Endothelial cell of umbilical vein (primary cell): ENCODE data around the gene NAXE. TPM values are rescaled to one million over a fixed set of nuclear protein-coding genes. Genes with fewer than 3 reads are reported as not detected.

Source experiments
- BruUV-seq: library from RNA; stranded (reverse); fragments of 400-500 nt; replicated peaks from 2 replicates; lab custom pipeline; 2021; lab: Mats Ljungman, UMichigan
- CTCF ChIA-PET: fragments of 300-600, 350-600 bp; sonication (Branson Sonifier 250); formaldehyde crosslinking; loops from one replicate; lab custom pipeline; 2021; ENCODE audit warnings: antibody characterized with exemption, inconsistent platforms; lab: Charles Lee
- POLR2A ChIA-PET: fragments of 300-600, 350-600 bp; sonication (Branson Sonifier 250); formaldehyde crosslinking; loops from one replicate; lab custom pipeline; 2021; ENCODE audit warnings: antibody characterized with exemption, inconsistent platforms; lab: Charles Lee
- DNase-seq: peaks from one replicate; pipeline ENCODE4 v3.0.0-alpha.2; 2011; ENCODE audit warnings: low read depth, low spot score
- FAIRE-seq: peaks from 2 replicates; lab custom pipeline; 2011; peaks lifted over from hg19 to GRCh38; lab: Jason Lieb, UNC
- H2AFZ ChIP-seq: 2 replicates; pipeline ENCODE4 v1.6.0; 2012; ENCODE audit warnings: low read depth, low read length, control low read depth, inconsistent platforms
- H3K27ac ChIP-seq: 2 replicates; pipeline ENCODE4 v1.5.1; 2011; ENCODE audit warnings: low read depth, mild to moderate bottlenecking, control low read depth, low read length, moderate library complexity; ENCODE audit not compliant: insufficient read depth
- H3K27me3 ChIP-seq, 2 experiments: 2 replicates each; pipeline versions ENCODE4 v1.6.0 to v1.6.1; 2011; ENCODE audit warnings: low read length in 2 of 2, mixed read lengths in 1 of 2; ENCODE audit not compliant: control insufficient read depth in 2 of 2, insufficient read depth in 2 of 2
- H3K36me3 ChIP-seq, 2 experiments: 2 replicates in 1 of 2; 3 replicates in 1 of 2; pipeline ENCODE4 v1.5.1; 2011; ENCODE audit warnings: low read length in 2 of 2, mild to moderate bottlenecking in 1 of 2, moderate library complexity in 1 of 2; ENCODE audit not compliant: control insufficient read depth in 2 of 2, insufficient read depth in 2 of 2; ENCODE audit errors: extremely low read depth in 1 of 2
- H3K4me1 ChIP-seq: 3 replicates; pipeline ENCODE4 v1.5.1; 2011; ENCODE audit warnings: mild to moderate bottlenecking, low read length; ENCODE audit not compliant: control insufficient read depth, insufficient read depth; ENCODE audit errors: extremely low read depth
- H3K4me2 ChIP-seq: 2 replicates; pipeline ENCODE4 v1.6.1; 2011; ENCODE audit warnings: low read length, control low read depth, mixed read lengths; ENCODE audit not compliant: insufficient read depth
- H3K4me3 ChIP-seq, 3 experiments: fragments of 200-600 bp in 1 of 3; sonication (generic), shearing (Covaris generic) in 1 of 3; replicated peaks in 1 of 3; 2 replicates each; pipeline ENCODE4 v1.5.1; 2011 to 2016; ENCODE audit warnings: control low read depth in 3 of 3, low read length in 3 of 3, mild to moderate bottlenecking in 2 of 3, inconsistent platforms in 1 of 3, low read depth in 1 of 3, moderate library complexity in 1 of 3; ENCODE audit not compliant: insufficient read depth in 1 of 3
- H3K79me2 ChIP-seq: 2 replicates; pipeline ENCODE4 v1.6.0; 2012; ENCODE audit warnings: low read length, inconsistent platforms; ENCODE audit not compliant: control insufficient read depth, insufficient read depth
- H3K9ac ChIP-seq: replicated peaks from 2 replicates; pipeline ENCODE3; 2011; ENCODE audit warnings: low read length, control low read depth; ENCODE audit not compliant: insufficient read depth; ENCODE audit errors: extremely low read depth
- H3K9me1 ChIP-seq: replicated peaks from 3 replicates; pipeline ENCODE4 v1.6.0; 2011; ENCODE audit warnings: mild to moderate bottlenecking, low read length; ENCODE audit not compliant: control insufficient read depth, insufficient read depth; ENCODE audit errors: extremely low read depth
- H3K9me3 ChIP-seq: replicated peaks from 2 replicates; pipeline ENCODE4 v1.5.1; 2012; ENCODE audit warnings: low read length, inconsistent platforms; ENCODE audit not compliant: control insufficient read depth, insufficient read depth
- H4K20me1 ChIP-seq: replicated peaks from 2 replicates; pipeline ENCODE3; 2011; ENCODE audit warnings: mild to moderate bottlenecking, low read length; ENCODE audit not compliant: control insufficient read depth, insufficient read depth; ENCODE audit errors: extremely low read depth
- EZH2 ChIP-seq: IDR thresholded peaks from 2 replicates; pipeline ENCODE4 v1.6.1; 2012; ENCODE audit warnings: borderline replicate concordance, low read depth, mild to moderate bottlenecking, moderate library complexity, low read length, inconsistent platforms; ENCODE audit not compliant: severe bottlenecking
- FOS ChIP-seq: IDR thresholded peaks from 2 replicates; pipeline ENCODE4 v1.6.1; 2011; ENCODE audit warnings: mild to moderate bottlenecking, low read length, moderate library complexity, borderline replicate concordance; ENCODE audit not compliant: insufficient read depth
- GATA2 ChIP-seq: IDR thresholded peaks from 2 replicates; pipeline ENCODE4 v1.7.0; 2011; ENCODE audit warnings: low read depth, mild to moderate bottlenecking, moderate library complexity, mixed read lengths, low read length; ENCODE audit not compliant: insufficient read length, insufficient read depth
- JUN ChIP-seq: IDR thresholded peaks from 2 replicates; pipeline ENCODE4 v1.6.1; 2011; ENCODE audit warnings: borderline replicate concordance, low read depth; ENCODE audit not compliant: insufficient read length, insufficient read depth
- MYC ChIP-seq: IDR thresholded peaks from one replicate; pipeline ENCODE4 v1.6.1; 2011; ENCODE audit warnings: mild to moderate bottlenecking, low read depth, low read length
- POLR2A ChIP-seq: IDR thresholded peaks from 2 replicates; pipeline ENCODE4 v1.6.1; 2012; ENCODE audit warnings: low read depth, mild to moderate bottlenecking, control low read depth, low read length
- POLR2AphosphoS5 ChIP-seq: IDR thresholded peaks from 2 replicates; pipeline ENCODE4 v1.6.1; 2012; ENCODE audit warnings: low read depth, mild to moderate bottlenecking, control low read depth, low read length, moderate library complexity; ENCODE audit not compliant: insufficient read depth
- dilution Hi-C: fragments of 300-500 bp; cut with MboI; formaldehyde crosslinking; loops from one replicate; pipeline ENCODE4 v1.15.0; 2019; ENCODE audit warnings: low sequenced_read_pairs; ENCODE audit not compliant: extremely low pct_ligation_motif_present
- intact Hi-C: fragments of 100-400 bp; cut with micrococcal nuclease; formaldehyde crosslinking; loops from one replicate; pipeline ENCODE4 v1.10.0; 2022
- polyA plus RNA-seq, 4 experiments: library from polyadenylated mRNA; depleted of rRNA in 3 of 4; stranded (reverse) in 3 of 4; unstranded in 1 of 4; fragments of >200 nt; gene quantifications; 2 replicates each; pipeline versions ENCODE4 v1.2.1 to v1.2.3, GENCODE V29; 2011 to 2012; ENCODE audit warnings: missing spikeins in 1 of 4
- total RNA-seq: library from RNA; stranded (reverse); gene quantifications from 2 replicates; pipeline ENCODE4 v1.2.3, GENCODE V29; 2021
- TF ChIP-seq, protein P1 (sequence below), 2 donors: IDR thresholded peaks; 1 replicate in 1 of 2; 2 replicates in 1 of 2; pipeline ENCODE4 v1.5.1; 2011; ENCODE audit warnings: low read length in 2 of 2, mild to moderate bottlenecking in 2 of 2, moderate library complexity in 2 of 2, control low read depth in 1 of 2, inconsistent platforms in 1 of 2, low read depth in 1 of 2; ENCODE audit not compliant: insufficient read depth in 1 of 2; ENCODE audit errors: extremely low read depth in 1 of 2
- TF ChIP-seq, protein P2 (sequence below): IDR thresholded peaks from 2 replicates; pipeline ENCODE4 v1.6.1; 2011; ENCODE audit not compliant: insufficient read depth, insufficient read length

The NAXE gene
- total and polyA plus RNA-seq, 2 donors (not counting 3 experiments of a cell fraction or from before 2014, with no cell fraction given), result 76.2 to 187 TPM

DNA sequence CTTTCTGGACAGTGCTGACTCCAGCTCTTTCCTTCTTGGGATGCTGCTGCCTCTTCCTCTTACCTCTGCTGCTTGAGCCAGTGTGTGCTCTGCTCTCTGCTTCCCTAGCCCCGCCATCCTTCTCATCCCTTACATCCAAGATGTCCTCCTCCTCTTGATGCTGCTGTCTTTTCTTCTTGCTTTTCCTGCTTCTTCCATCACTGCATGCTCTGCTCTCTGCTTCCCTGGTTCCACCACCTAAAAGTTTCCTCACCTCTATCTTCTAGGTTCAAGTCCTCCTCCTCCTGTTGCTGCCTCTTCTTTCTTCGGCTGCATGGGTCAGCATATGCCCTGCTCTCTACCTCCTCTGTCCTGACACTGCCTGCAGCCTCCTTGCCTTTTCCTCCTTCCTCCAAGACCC lies 3.4 kb downstream of the NAXE start:
- H3K27me3 ChIP-seq, result no peaks in the 10 kb centered on the region
- TF ChIP-seq, protein P1, sequence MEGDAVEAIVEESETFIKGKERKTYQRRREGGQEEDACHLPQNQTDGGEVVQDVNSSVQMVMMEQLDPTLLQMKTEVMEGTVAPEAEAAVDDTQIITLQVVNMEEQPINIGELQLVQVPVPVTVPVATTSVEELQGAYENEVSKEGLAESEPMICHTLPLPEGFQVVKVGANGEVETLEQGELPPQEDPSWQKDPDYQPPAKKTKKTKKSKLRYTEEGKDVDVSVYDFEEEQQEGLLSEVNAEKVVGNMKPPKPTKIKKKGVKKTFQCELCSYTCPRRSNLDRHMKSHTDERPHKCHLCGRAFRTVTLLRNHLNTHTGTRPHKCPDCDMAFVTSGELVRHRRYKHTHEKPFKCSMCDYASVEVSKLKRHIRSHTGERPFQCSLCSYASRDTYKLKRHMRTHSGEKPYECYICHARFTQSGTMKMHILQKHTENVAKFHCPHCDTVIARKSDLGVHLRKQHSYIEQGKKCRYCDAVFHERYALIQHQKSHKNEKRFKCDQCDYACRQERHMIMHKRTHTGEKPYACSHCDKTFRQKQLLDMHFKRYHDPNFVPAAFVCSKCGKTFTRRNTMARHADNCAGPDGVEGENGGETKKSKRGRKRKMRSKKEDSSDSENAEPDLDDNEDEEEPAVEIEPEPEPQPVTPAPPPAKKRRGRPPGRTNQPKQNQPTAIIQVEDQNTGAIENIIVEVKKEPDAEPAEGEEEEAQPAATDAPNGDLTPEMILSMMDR (IDR thresholded peaks at IDR 0.05; ENCODE audit: extremely low read depth in 1 of 2, insufficient read depth in 1 of 2, low read depth in 1 of 2, low read length in 2 of 2), result no peak
- TF ChIP-seq POLR2A, result no peak
- no peak for TF ChIP-seq EZH2
- no peak for TF ChIP-seq GATA2
- TF ChIP-seq POLR2AphosphoS5, result no peak
- TF ChIP-seq JUN, result no peak
- TF ChIP-seq, protein P2, sequence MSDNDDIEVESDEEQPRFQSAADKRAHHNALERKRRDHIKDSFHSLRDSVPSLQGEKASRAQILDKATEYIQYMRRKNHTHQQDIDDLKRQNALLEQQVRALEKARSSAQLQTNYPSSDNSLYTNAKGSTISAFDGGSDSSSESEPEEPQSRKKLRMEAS, result no peak
- TF ChIP-seq MYC, result no peak
- TF ChIP-seq FOS, result no peak
- H3K9me1 ChIP-seq, result no peaks in the 10 kb centered on the region
- no peaks in the 10 kb centered on the region for H4K20me1 ChIP-seq
- no peaks in the 10 kb centered on the region for H3K9me3 ChIP-seq
- dilution Hi-C loops (no loop called here), intact Hi-C loops (no loop called here)
- no peak overlapping the region for H3K9ac ChIP-seq
- ChIA-PET POLR2A (no interaction called here), CTCF (interaction anchor here (4.9 kb wide), 1 partner anchor 13 kb away, joined by 32 read pairs; no protein-coding TSS in a partner anchor)
- H3K36me3 ChIP-seq, result peaks cover 0 to 34% of the 10 kb centered on the region in 2 experiments
- peaks cover 17% of the 10 kb centered on the region for H3K4me1 ChIP-seq
- H2AFZ ChIP-seq, result no peak overlapping the region
- no peak for FAIRE-seq
- BruUV-seq, result no TSS peak
- no peak for DNase-seq
- H3K79me2 ChIP-seq, result peaks cover 11% of the 10 kb centered on the region
- H3K27ac ChIP-seq, result no peak overlapping the region
- H3K4me2 ChIP-seq, result no peak overlapping the region
- H3K4me3 ChIP-seq, result no peak overlapping the region
